C4-2B (cell line): ENCODE results near the gene TSC22D1.

Experiments used
- H3K27ac ChIP-seq: fragments of 450-650 bp; 2 replicates; pipeline ENCODE4 v1.5.1; 2017
- CTCF ChIP-seq: fragments of 450-650 bp; conservative IDR thresholded peaks from 2 replicates; pipeline ENCODE4 v1.5.1; 2017; ENCODE audit warnings: mild to moderate bottlenecking
- ZFX ChIP-seq: fragments of 450-650 bp; IDR thresholded peaks from 2 replicates; pipeline ENCODE4 v1.6.1; 2017

Gene TSC22D1

GRCh38 chr13:44404261-44405132, 171.6 kb downstream of the TSC22D1 start:
- TF ChIP-seq CTCF (no peak), ZFX (no peak)
- peak overlapping the region; percentile 82 for H3K27ac ChIP-seq

GRCh38 chr13:44403461-44404056, 172.6 kb downstream of the TSC22D1 start:
- TF ChIP-seq CTCF (no peak), ZFX (no peak)
- H3K27ac ChIP-seq = peak overlapping the region; percentile 82

GRCh38 chr13:44402899-44403445, 173.2 kb downstream of the TSC22D1 start:
- H3K27ac ChIP-seq = peak overlapping the region; percentile 82
- no peak for TF ChIP-seq ZFX

GRCh38 chr13:44401577-44401976, 174.6 kb downstream of the TSC22D1 start:
- TF ChIP-seq CTCF (no peak), ZFX (no peak)
- no peak overlapping the region for H3K27ac ChIP-seq

- TF ChIP-seq ZFX = no peak
- TF ChIP-seq CTCF = no peak
- no peak overlapping the region for H3K27ac ChIP-seq
Measured at GRCh38 chr13:44400736-44401135, 175.4 kb downstream of the TSC22D1 start.

- no peak overlapping the region for H3K27ac ChIP-seq
- TF ChIP-seq CTCF = no peak
- TF ChIP-seq ZFX = no peak
Measured at GRCh38 chr13:44399074-44399473, 177.1 kb downstream of the TSC22D1 start.

- TF ChIP-seq CTCF = no peak
- no peak for TF ChIP-seq ZFX
- H3K27ac ChIP-seq = no peak overlapping the region
Measured at GRCh38 chr13:44398606-44399005, 177.5 kb downstream of the TSC22D1 start.
